ENCODE measurements around the gene TTC7B. TPM values are rescaled to one million over a fixed set of nuclear protein-coding genes. Genes with fewer than 3 reads are reported as not detected.

The TTC7B gene, protein sequence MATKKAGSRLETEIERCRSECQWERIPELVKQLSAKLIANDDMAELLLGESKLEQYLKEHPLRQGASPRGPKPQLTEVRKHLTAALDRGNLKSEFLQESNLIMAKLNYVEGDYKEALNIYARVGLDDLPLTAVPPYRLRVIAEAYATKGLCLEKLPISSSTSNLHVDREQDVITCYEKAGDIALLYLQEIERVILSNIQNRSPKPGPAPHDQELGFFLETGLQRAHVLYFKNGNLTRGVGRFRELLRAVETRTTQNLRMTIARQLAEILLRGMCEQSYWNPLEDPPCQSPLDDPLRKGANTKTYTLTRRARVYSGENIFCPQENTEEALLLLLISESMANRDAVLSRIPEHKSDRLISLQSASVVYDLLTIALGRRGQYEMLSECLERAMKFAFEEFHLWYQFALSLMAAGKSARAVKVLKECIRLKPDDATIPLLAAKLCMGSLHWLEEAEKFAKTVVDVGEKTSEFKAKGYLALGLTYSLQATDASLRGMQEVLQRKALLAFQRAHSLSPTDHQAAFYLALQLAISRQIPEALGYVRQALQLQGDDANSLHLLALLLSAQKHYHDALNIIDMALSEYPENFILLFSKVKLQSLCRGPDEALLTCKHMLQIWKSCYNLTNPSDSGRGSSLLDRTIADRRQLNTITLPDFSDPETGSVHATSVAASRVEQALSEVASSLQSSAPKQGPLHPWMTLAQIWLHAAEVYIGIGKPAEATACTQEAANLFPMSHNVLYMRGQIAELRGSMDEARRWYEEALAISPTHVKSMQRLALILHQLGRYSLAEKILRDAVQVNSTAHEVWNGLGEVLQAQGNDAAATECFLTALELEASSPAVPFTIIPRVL
- total RNA-seq (2021; fragmentation: NEBNext Ultra II Directional; extraction: Animal tissue kit (Norgen Biotek cat#: 25700)) (31.2 and 34.0 TPM in 2 replicates), polyA plus RNA-seq (2011; rRNA removed) (23.7 and 31.5 TPM in 2 replicates), polyA minus RNA-seq (2011; rRNA and poly(A)+ RNA removed) (29.7 and 35.0 TPM in 2 replicates)
- 20.1 TPM for polyA plus RNA-seq (2011; cell fraction: cytosol; rRNA removed)
- 38.7 TPM for polyA plus RNA-seq (2011; cell fraction: nucleus; rRNA removed)
- 22.3 to 30.8 TPM (median 23.0 TPM) in 4 replicates for polyA plus RNA-seq (2012, experiment 1 of 2)
- 10.1 TPM for polyA plus RNA-seq (2012, experiment 2 of 2)
- 14.6 TPM for polyA plus RNA-seq (2013, experiment 1 of 2)
- 14.6 TPM for polyA plus RNA-seq (2013, experiment 2 of 2)
- 39.4 TPM for polyA minus RNA-seq (2011; cell fraction: cytosol; rRNA and poly(A)+ RNA removed)
- polyA minus RNA-seq (2011; cell fraction: nucleus; rRNA and poly(A)+ RNA removed), result 45.8 TPM
- long read RNA-seq, experiment 1, full-length matches to known transcripts, result 4 of 15 reads
- long read RNA-seq, experiment 1, partial matches to known transcripts, result 5 of 15 reads
- long read RNA-seq, experiment 1, other reads (novel, unspliced or antisense), result 6 of 15 reads
- long read RNA-seq, experiment 2, partial matches to known transcripts, result 1 of 3 reads
- long read RNA-seq, experiment 2, other reads (novel, unspliced or antisense), result 2 of 3 reads

- Histone ChIP-seq H3K4ac (replicated peaks; ENCODE audit: insufficient read length, low read depth, low read length) (no peak within 1 kb of the TSS), H3K56ac (replicated peaks; ENCODE audit: insufficient read length, low read depth, low read length) (no peak within 1 kb of the TSS), H3K23ac (ENCODE audit: insufficient read length) (no peak within 1 kb of the TSS), H4K5ac (ENCODE audit: insufficient read length, low read depth, low read length) (no peak within 1 kb of the TSS), H3K79me2 (ENCODE audit: control insufficient read depth in 1 of 2, insufficient read depth in 2 of 2, low read length in 2 of 2) (no peaks in the 10 kb centered on the region), H4K91ac (replicated peaks; ENCODE audit: insufficient read length, low read length) (peak within 1 kb of the TSS; percentile 71), H3K18ac (ENCODE audit: extremely low read depth, low read length) (peak within 1 kb of the TSS; percentile 83; the same call in 1 of the 2 replicates), H3K4me1 (replicated peaks in 1 of 4; ENCODE audit: control insufficient read depth in 3 of 4, insufficient read depth in 4 of 4, low read length in 3 of 4) (peaks cover 0 to 10% (median 5%) of the 10 kb centered on the region in 4 experiments; a peak in 6 of 7 replicates), H3K79me1 (ENCODE audit: low read depth, low read length) (peaks cover 7% of the 10 kb centered on the region; the same call in 1 of the 2 replicates), H4K20me1 (replicated peaks in 1 of 2; ENCODE audit: control insufficient read depth in 1 of 2, insufficient read depth in 2 of 2, low read length in 2 of 2) (peaks cover 0 to 3% of the 10 kb centered on the region in 2 experiments), H3K4me2 (ENCODE audit: insufficient read depth in 1 of 2, low read depth in 2 of 2, low read length in 2 of 2) (peak within 1 kb of the TSS; percentile 80 to 88), H2BK20ac (ENCODE audit: low read length) (no peak within 1 kb of the TSS), H2BK12ac (ENCODE audit: low read depth, low read length) (peak within 1 kb of the TSS; percentile 68; the same call in 1 of the 2 replicates), H3K9ac (replicated peaks in 1 of 4; ENCODE audit: extremely low read depth in 1 of 4, low read depth in 3 of 4, low read length in 3 of 4) (peak within 1 kb of the TSS; percentile 25 to 68 (median 46); a peak in 5 of 7 replicates), H3K4me3 (ENCODE audit: extremely low read depth in 1 of 4, insufficient read depth in 2 of 4, low read depth in 3 of 4, low read length in 4 of 4) (peak within 1 kb of the TSS; percentile 53 to 83 (median 64)), H3K23me2 (ENCODE audit: low read depth, low read length) (peaks cover 8% of the 10 kb centered on the region; the same call in 1 of the 2 replicates), H3K27ac (ENCODE audit: low read depth, low read length) (no peak within 1 kb of the TSS), H2BK120ac (replicated peaks; ENCODE audit: low read depth, low read length) (peak within 1 kb of the TSS; percentile 80), H2BK15ac (ENCODE audit: low read length) (peak within 1 kb of the TSS; percentile 18; the same call in 1 of the 2 replicates), H3K27me3 (replicated peaks in 1 of 4; ENCODE audit: control insufficient read depth in 3 of 4, extremely low read depth in 1 of 4, insufficient read depth in 3 of 4, low read length in 3 of 4) (peaks cover 0 to 5% (median 5%) of the 10 kb centered on the region in 4 experiments; a peak in 4 of 7 replicates), H2AK5ac (ENCODE audit: low read depth, low read length) (no peak within 1 kb of the TSS), H3K36me3 (ENCODE audit: control insufficient read depth in 2 of 4, insufficient read depth in 4 of 4, low read length in 3 of 4) (no peaks in the 10 kb centered on the region), H4K8ac (ENCODE audit: extremely low read depth, insufficient read depth, low read length) (peak within 1 kb of the TSS; percentile 42; the same call in 1 of the 2 replicates), H2BK5ac (ENCODE audit: low read depth, low read length) (no peak within 1 kb of the TSS), H2AFZ (ENCODE audit: low read length) (peak within 1 kb of the TSS; percentile 89), H3K9me3 (ENCODE audit: insufficient read depth in 2 of 2, low read depth in 1 of 2, low read length in 1 of 2) (no peaks in the 10 kb centered on the region), H3K14ac (ENCODE audit: insufficient read length) (no peak within 1 kb of the TSS)
- CTCF ChIA-PET (ENCODE audit: partially characterized antibody), result interaction anchor here (0.6 to 2.4 kb wide), 8 partner anchors 8 to 724 kb away, joined by 3 to 12 read pairs (median 5); no protein-coding TSS in a partner anchor
- FAIRE-seq (no peak), DNase-seq (ENCODE audit: low read depth in 1 of 2, low spot score in 2 of 2) (peak in 1 of 2 experiments; percentile 77)
- 1% methylated on average over 39 of the region's 111 CpGs; no CpG with 5 or more reads in 1 of the 2 experiments for WGBS, 2 experiments (ENCODE audit: extremely low coverage in 1 of 2, insufficient coverage in 1 of 2, insufficient read length in 1 of 2, insufficient replicate concordance in 2 of 2, low coverage in 1 of 2, low lambda C conversion rate in 2 of 2, missing lambda C conversion rate in 1 of 2)
- POLR2A ChIA-PET (ENCODE audit: partially characterized antibody), result interaction anchor here (1.8 kb wide), 1 partner anchor 13 kb away, joined by 7 read pairs; no protein-coding TSS in a partner anchor
- peak in 1 of 2 experiments; percentile 22; a peak in 1 of 4 replicates for TF ChIP-seq RAD21 (IDR thresholded peaks at IDR 0.05 in 1 of 2, conservative IDR thresholded peaks at IDR 0.05 in 1 of 2; ENCODE audit: low read depth in 2 of 2, low read length in 2 of 2)
- TF ChIP-seq, protein P1, sequence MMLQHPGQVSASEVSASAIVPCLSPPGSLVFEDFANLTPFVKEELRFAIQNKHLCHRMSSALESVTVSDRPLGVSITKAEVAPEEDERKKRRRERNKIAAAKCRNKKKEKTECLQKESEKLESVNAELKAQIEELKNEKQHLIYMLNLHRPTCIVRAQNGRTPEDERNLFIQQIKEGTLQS (IDR thresholded peaks at IDR 0.05; ENCODE audit: insufficient read depth, low read depth, low read length), result no peak
Observed at GRCh38 chr14:90815822-90816662, at the start of gene TTC7B. Gene TTC7B, minus strand, starts transcription at chr14:90816430. Its CDS starts 135 bp downstream, at chr14:90816295.
